Stimulated activated naive B cell treated with anti-CD40 and anti-IgM and Interleukin-4, amounts not matched to agents 10 μg/mL and 1 μg/mL and 100 μg/mL, for 72 hours (primary cell): Measurements from ENCODE around the gene MVK.

Experiments used
- ATAC-seq, 2 donors: fragments of 150-1000 bp; cut with Tn5 transposase; replicated peaks; 2 replicates each; pipeline ENCODE4 v1.10.0; 2021; ENCODE audit warnings: moderate library complexity in 1 of 2
- DNase-seq: peaks from one replicate; pipeline ENCODE4 v3.0.0; 2021
- H3K27ac Mint-ChIP-seq: one replicate; pipeline ENCODE4 v1.8.0; 2022; ENCODE audit warnings: mild to moderate bottlenecking, mixed read lengths
- H3K27me3 Mint-ChIP-seq, 2 donors: one replicate each; pipeline ENCODE4 v1.8.0; 2022; ENCODE audit warnings: mixed read lengths in 2 of 2
- H3K36me3 Mint-ChIP-seq, 2 donors: one replicate each; pipeline ENCODE4 v1.8.0; 2022; ENCODE audit warnings: mixed read lengths in 2 of 2, mild to moderate bottlenecking in 1 of 2
- H3K4me1 Mint-ChIP-seq, 2 donors: one replicate each; pipeline ENCODE4 v1.8.0; 2022; ENCODE audit warnings: mixed read lengths in 2 of 2, mild to moderate bottlenecking in 1 of 2
- H3K4me3 Mint-ChIP-seq, 2 donors: one replicate each; pipeline ENCODE4 v1.8.0; 2022; ENCODE audit warnings: mild to moderate bottlenecking in 2 of 2, mixed read lengths in 2 of 2, moderate library complexity in 1 of 2
- H3K9me3 Mint-ChIP-seq, 2 donors: one replicate each; pipeline ENCODE4 v1.8.0; 2022; ENCODE audit warnings: mixed read lengths in 2 of 2, mild to moderate bottlenecking in 1 of 2

The MVK gene

DNA sequence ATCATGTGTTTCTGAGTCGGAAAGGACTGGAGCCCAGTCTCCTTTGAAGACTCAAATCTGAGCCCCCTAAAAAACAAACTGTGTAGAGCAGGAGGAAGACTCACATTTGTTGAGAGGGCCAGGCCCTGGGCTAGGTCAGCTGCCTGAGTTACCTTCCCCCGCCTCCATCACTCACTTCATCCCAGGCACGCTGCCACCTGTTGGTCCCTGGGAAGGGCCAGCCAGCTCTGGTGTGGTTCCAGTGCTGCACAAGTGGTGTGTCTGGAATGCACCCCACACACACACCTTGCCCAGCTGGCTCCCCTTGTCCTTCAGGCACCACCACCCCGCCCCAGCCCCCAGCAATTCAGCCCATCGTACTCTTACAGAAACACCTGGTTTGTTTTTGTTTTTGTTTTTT is 9.0 kb downstream of the MVK start:
- H3K27ac Mint-ChIP-seq = no peak overlapping the region
- H3K36me3 Mint-ChIP-seq = peaks cover 49 to 67% of the 10 kb centered on the region in 2 donors
- no peak overlapping the region for H3K4me3 Mint-ChIP-seq
- H3K4me1 Mint-ChIP-seq = peaks cover 0 to 2% of the 10 kb centered on the region in 2 donors
- no peak for DNase-seq
- no peak for ATAC-seq
- H3K27me3 Mint-ChIP-seq = no peaks in the 10 kb centered on the region
- no peaks in the 10 kb centered on the region for H3K9me3 Mint-ChIP-seq

DNA sequence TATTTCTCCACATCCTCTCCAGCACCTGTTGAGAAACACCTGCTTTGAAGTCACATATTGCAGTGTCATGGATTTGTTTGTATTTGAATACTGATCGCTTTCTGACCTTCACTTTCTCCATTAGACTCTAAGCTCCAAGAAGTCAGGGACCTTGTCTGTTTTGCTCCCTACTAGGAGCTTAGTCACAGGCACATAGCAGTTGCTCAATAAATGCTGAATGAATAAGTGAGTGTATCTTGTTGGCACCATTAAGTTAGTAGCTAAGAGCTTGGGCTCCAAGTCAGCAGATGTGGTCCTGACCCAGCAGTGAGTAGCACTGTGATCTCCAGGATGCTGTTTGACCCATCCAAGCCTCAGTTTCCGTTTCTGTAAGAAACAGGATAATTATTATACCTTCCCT is 10.1 kb downstream of the MVK start:
- Mint-ChIP-seq H3K27me3 (no peaks in the 10 kb centered on the region), H3K36me3 (peaks cover 56 to 74% of the 10 kb centered on the region in 2 donors), H3K27ac (no peak overlapping the region), H3K9me3 (no peaks in the 10 kb centered on the region), H3K4me3 (no peak overlapping the region), H3K4me1 (peaks cover 0 to 2% of the 10 kb centered on the region in 2 donors)
- no peak for DNase-seq
- ATAC-seq = no peak

DNA sequence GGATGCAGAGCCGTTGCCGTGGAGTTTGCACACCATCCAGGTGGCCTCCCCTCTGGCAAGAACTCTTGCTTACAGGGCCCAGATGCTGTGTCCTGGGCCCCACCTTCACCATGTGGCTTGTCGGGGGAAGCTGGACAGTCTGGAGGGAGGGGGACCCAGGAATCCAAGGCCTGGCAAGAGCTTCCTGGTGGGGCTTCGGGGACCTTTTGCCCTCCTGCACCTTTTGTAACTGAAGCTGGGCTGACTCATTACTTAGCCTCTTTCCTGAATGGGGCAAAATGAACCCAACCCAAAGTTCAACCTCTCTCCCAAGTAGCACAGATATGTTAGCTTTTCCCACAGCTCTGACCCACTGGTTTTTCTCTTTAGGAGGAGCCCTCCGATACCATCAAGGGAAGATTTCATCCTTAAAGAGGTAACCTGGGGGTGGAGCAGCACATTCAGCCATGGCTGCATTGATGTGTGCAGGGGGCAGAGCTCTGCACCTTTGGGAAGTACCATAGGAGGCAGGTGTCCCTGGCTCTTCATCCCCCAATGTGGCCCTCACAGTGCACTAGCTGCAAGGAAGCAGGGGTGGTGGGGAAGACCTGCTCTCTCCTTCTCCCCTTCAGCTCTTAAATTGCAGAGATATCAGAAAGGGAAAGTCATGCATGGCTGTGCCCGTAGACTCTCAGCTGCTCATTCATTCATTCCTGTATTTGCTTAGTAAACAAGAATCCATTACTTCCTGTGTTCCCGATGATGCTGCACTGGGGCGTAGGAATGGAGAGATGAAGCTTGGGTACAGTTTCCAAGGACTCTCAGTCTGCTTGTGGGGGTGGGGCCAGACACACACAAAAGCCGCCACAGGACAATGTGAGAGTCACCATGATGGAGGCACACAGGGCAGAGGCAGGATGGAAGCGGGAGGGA is 13.0 kb downstream of the MVK start:
- DNase-seq (no peak), ATAC-seq (no peak)
- H3K27ac Mint-ChIP-seq = no peak overlapping the region
- no peak overlapping the region for H3K4me3 Mint-ChIP-seq
- peaks cover 57 to 75% of the 10 kb centered on the region in 2 donors for H3K36me3 Mint-ChIP-seq
- no peaks in the 10 kb centered on the region for H3K27me3 Mint-ChIP-seq
- peaks cover 0 to 2% of the 10 kb centered on the region in 2 donors for H3K4me1 Mint-ChIP-seq
- H3K9me3 Mint-ChIP-seq = no peaks in the 10 kb centered on the region

DNA sequence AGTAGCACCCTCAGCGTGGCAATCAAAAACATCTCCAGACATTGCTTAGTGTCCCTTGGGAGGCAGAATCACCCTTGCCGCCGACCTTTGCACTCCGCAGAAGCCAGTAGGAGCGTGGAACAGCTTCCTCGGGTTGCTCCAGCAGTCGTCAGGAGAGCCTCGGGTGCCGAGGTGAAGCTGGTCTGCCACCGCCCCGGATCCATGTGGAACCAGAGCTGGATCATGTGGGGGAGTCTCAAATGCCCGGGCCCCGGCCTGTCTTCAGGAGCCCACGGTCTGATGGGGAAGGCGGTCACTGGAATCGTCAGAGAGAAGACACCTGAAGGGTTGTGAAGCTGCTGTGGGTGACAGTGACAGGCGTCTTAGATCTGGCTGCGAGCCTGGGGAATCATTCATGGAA is 14.3 kb downstream of the MVK start:
- ATAC-seq = no peak
- Mint-ChIP-seq H3K27ac (peak overlapping the region; percentile 44), H3K27me3 (no peaks in the 10 kb centered on the region), H3K4me3 (no peak overlapping the region), H3K36me3 (peaks cover 57 to 72% of the 10 kb centered on the region in 2 donors), H3K4me1 (peaks cover 0 to 2% of the 10 kb centered on the region in 2 donors), H3K9me3 (no peaks in the 10 kb centered on the region)
- DNase-seq = no peak

DNA sequence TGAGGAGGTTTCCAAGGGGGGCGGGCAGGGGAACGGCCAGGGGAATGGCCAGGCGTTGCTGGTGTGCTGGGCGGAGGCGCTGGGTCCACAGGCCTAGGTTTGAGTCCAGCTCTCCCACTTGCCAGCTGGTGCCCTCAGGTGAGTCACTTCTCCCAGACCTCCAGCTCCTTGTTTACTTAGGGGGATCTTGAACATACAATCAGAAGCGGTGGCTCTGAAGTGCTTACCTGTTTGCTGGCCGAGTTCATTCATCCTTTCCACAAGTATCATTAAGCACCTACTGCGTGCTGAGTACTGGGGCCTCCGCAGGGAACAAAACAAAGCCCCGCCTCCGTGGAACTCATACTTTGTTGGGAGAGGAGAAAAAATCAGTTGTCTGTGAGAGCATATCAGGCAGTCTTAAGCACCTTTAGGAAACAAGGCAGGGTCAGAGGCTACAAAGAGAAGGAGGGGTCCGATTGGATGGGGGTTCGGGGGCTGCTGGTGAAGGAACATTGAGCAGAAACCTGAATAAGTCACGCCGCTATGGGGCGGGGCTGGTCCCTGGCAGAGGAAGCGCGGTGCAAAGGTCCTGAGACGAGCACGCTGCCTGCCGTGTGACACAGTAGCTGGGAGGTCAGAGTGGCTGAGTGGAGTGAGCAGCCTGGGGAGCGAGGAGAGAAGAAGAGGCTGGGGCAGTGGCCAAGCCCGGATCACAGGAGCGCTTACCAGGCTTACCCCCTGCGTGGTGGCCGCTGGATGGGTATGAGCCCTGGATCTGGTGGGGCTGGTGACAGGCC is 15.1 kb downstream of the MVK start:
- Mint-ChIP-seq H3K27me3 (no peaks in the 10 kb centered on the region), H3K4me3 (peak overlapping the region in 1 of 2 donors; percentile 14), H3K9me3 (no peaks in the 10 kb centered on the region), H3K27ac (no peak overlapping the region), H3K36me3 (peaks cover 60 to 74% of the 10 kb centered on the region in 2 donors), H3K4me1 (peaks cover 0 to 2% of the 10 kb centered on the region in 2 donors)
- ATAC-seq (no peak), DNase-seq (no peak)

DNA sequence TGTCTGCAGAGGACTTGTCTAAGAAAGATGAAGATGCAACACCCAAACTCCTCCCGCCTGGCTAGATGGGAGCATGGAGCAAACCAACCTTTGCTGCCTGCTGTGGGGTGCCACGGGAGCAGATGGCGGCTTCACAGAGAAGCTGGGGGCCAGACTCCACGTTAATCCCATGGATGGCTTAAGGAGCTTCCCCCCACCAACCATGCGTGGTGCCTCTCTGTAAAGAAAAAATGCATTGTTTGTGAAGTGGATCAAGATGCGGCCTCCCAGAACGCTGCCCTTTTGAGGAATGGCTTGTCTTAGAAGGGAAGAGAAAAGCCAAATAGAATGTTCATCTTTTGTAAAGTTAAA is 15.6 kb downstream of the MVK start:
- ATAC-seq = no peak
- H3K9me3 Mint-ChIP-seq = no peaks in the 10 kb centered on the region
- H3K27ac Mint-ChIP-seq = no peak overlapping the region
- DNase-seq = no peak
- peaks cover 61 to 76% of the 10 kb centered on the region in 2 donors for H3K36me3 Mint-ChIP-seq
- H3K4me1 Mint-ChIP-seq = peaks cover 0 to 2% of the 10 kb centered on the region in 2 donors
- no peak overlapping the region for H3K4me3 Mint-ChIP-seq
- no peaks in the 10 kb centered on the region for H3K27me3 Mint-ChIP-seq

DNA sequence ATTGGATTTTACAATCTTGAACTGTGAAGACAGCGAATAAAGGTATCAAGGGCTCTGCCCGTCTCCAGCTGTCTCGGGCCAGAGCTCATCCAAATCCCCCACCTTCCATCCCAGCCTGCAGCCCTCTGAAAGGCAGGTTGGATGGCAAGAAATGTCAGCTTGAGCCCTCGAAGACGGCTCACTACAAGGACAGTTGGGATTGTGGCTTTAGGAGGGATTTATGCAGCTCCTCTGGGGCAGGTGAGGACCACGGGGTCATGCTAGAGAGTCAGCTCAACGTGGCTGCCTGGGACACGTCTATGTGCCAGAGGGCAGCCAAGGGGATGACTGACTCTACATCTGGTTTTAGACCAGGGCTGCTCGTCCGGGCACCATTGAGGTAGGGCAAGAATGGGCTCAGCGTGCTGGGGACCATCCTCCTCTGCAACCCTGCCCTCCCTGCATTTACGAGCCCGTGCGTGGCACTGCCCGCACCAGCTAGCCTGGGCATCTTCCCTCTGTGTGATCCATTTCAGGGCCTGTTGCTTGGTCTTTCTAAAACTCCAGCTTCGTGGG is 16.2 kb downstream of the MVK start:
- Mint-ChIP-seq H3K27ac (no peak overlapping the region), H3K27me3 (no peaks in the 10 kb centered on the region), H3K4me3 (no peak overlapping the region), H3K36me3 (peaks cover 61 to 81% of the 10 kb centered on the region in 2 donors), H3K4me1 (peaks cover 2 to 4% of the 10 kb centered on the region in 2 donors), H3K9me3 (no peaks in the 10 kb centered on the region)
- no peak for DNase-seq
- ATAC-seq = no peak

DNA sequence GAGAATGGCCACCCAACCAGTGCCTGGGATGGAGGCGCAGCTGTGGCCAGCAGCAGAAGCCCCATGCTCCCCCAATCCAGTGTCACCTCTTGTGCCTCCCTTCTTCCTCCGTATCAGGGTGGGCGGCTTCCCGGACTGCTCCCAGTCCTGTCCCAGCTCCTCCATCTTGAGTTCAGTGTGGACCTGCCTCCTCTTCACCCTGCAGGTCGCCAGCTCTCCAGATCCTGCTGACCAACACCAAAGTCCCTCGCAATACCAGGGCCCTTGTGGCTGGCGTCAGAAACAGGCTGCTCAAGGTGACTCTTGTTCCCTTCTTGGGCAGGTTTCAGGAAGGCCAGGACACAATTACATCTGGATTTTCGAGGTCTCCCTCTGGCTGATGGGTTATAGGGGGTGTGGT is 17.0 kb downstream of the MVK start:
- H3K4me1 Mint-ChIP-seq = peaks cover 0 to 12% of the 10 kb centered on the region in 2 donors
- no peak overlapping the region for H3K4me3 Mint-ChIP-seq
- no peak for ATAC-seq
- no peaks in the 10 kb centered on the region for H3K9me3 Mint-ChIP-seq
- H3K27me3 Mint-ChIP-seq = no peaks in the 10 kb centered on the region
- no peak for DNase-seq
- peaks cover 58 to 76% of the 10 kb centered on the region in 2 donors for H3K36me3 Mint-ChIP-seq
- H3K27ac Mint-ChIP-seq = no peak overlapping the region

DNA sequence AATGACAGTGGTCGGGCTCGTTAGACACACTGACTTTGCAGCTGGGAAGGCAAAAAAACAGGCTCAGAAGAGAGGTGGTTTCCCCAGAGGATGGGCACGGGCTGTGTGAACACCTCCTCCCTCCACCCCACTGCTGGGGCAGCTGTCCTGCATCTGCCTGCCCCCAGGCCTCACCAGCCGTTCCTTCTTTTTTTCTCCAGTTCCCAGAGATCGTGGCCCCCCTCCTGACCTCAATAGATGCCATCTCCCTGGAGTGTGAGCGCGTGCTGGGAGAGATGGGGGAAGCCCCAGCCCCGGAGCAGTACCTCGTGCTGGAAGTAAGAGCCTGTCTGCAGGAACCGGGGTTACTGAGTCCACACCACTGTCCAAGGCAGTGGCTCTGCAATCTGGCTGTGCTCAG is 17.4 kb downstream of the MVK start:
- ATAC-seq = no peak
- no peak overlapping the region for H3K4me3 Mint-ChIP-seq
- no peak overlapping the region for H3K27ac Mint-ChIP-seq
- no peaks in the 10 kb centered on the region for H3K27me3 Mint-ChIP-seq
- no peaks in the 10 kb centered on the region for H3K9me3 Mint-ChIP-seq
- peaks cover 60 to 72% of the 10 kb centered on the region in 2 donors for H3K36me3 Mint-ChIP-seq
- H3K4me1 Mint-ChIP-seq = peaks cover 3 to 14% of the 10 kb centered on the region in 2 donors
- no peak for DNase-seq

DNA sequence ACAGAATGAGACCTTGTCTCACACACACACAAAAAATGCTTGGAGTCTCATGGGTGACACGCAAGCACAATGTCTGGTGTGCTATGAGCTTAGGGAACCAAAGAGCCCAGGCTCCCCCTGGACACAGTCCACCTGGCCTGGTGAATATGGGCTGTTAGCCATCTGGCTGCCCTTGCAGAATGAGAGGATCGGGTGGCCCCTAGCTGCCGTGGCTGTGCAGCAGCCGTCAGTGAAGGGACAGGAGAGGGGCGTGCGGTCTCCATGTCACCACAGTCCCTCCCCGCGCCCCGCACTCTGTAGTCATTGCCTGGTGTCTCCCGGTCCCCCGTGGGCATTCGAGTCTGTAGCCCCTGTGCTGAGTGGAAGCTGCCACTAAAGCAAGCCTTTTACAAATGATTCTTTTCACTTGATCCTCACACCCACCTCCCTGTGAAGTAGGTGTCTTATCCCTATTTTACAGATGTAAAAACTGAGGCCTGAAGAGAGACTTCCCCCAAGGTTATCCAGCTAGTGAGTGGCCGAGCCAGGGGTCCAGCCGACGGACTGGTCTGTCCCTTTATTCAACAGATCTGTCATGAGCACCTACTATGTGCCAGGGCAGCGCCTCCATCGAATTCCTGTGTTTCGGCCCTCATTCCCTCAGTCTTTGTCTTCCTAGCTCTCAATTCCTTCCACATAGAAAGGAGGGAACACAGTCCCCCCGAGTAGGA is 18.8 kb downstream of the MVK start:
- Mint-ChIP-seq H3K4me3 (no peak overlapping the region), H3K27ac (no peak overlapping the region), H3K36me3 (peaks cover 54 to 65% of the 10 kb centered on the region in 2 donors), H3K4me1 (peaks cover 7 to 21% of the 10 kb centered on the region in 2 donors), H3K9me3 (no peaks in the 10 kb centered on the region), H3K27me3 (no peaks in the 10 kb centered on the region)
- ATAC-seq (no peak), DNase-seq (no peak)

DNA sequence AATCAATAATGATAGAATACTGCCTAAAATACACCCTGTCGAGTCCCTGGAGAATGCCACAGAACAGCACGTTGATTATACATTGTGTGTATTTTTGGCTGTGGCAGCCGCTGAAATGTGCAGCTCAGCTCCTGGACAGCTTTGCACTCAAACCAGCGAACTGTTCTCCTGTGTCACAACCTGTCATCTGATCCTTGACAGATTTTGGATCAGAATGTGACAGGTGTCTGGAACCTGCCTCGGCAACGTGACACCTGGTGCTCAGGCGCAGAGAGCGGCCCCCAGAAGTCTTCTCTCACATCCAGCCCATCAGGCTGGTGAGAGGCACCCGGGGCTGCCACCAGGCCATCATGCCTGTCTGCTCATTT is 19.3 kb downstream of the MVK start:
- H3K4me1 Mint-ChIP-seq = peaks cover 9 to 26% of the 10 kb centered on the region in 2 donors
- H3K4me3 Mint-ChIP-seq = no peak overlapping the region
- H3K36me3 Mint-ChIP-seq = peaks cover 52 to 59% of the 10 kb centered on the region in 2 donors
- DNase-seq = no peak
- H3K27me3 Mint-ChIP-seq = no peaks in the 10 kb centered on the region
- no peak overlapping the region for H3K27ac Mint-ChIP-seq
- H3K9me3 Mint-ChIP-seq = no peaks in the 10 kb centered on the region
- ATAC-seq = no peak

DNA sequence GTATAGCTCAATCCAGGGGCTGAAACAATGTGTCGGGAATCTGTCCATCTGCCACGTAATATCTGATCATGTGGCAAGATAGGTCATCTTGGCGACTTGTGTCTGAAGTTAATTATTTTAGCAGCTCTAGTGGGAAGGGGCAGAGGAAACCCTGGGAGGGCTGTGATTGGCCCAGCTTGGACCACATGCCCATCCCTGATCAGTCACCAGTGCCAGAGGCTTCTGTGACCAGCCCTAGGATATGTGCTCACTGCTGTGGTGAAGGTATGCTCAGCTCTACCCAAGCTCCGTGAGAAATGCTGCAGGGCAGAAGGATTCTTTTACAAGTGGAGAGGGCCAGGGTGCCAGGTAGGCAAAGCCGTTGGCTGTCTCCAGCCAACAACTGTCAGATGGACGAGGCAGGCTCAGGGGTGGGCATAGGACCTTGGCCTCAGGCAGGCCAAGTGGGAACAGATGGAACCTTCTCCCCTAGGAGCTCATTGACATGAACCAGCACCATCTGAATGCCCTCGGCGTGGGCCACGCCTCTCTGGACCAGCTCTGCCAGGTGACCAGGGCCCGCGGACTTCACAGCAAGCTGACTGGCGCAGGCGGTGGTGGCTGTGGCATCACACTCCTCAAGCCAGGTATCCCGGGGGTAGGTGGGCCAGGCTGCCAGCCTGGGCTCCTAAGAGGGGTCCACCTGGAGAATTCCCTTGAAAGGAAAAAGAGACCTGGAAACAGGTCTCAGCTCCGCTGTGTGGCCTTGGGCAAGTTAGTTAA is 21.1 kb downstream of the MVK start:
- Mint-ChIP-seq H3K27me3 (no peaks in the 10 kb centered on the region), H3K4me1 (peaks cover 11 to 30% of the 10 kb centered on the region in 2 donors), H3K4me3 (no peak overlapping the region), H3K9me3 (no peaks in the 10 kb centered on the region), H3K36me3 (peaks cover 38 to 45% of the 10 kb centered on the region in 2 donors), H3K27ac (no peak overlapping the region)
- DNase-seq (no peak), ATAC-seq (no peak)

DNA sequence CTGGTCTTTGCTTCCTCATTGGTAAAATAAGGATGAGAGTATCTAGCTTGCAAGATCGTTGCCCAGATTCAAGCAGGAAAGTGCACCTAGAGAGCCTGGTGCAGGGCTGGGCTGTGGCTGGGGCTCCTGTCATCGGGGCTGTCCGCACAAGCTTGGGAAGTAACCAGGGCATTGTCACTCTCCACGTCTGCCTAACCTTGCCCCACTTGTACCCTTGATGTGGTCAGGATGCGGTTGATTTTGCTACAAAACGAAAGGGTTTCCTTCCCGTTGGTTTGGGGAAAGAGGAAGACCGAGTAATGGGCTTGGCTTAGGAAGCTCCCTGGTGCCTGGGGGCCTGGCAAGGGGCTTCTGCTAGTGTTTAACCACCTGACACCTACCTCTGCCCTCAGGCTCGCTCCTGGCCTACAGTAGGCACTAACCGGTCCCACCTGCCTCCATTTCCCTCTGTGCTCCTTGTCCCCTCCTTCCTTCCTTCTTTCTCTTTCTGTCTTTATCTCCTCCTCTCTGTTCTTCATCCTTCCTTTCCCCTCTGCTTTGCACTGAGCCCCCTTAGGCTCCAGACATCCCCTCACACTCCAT is 21.8 kb downstream of the MVK start:
- Mint-ChIP-seq H3K27me3 (no peaks in the 10 kb centered on the region), H3K36me3 (peaks cover 33 to 40% of the 10 kb centered on the region in 2 donors), H3K27ac (no peak overlapping the region), H3K9me3 (no peaks in the 10 kb centered on the region), H3K4me3 (no peak overlapping the region), H3K4me1 (peaks cover 11 to 30% of the 10 kb centered on the region in 2 donors)
- ATAC-seq (peak; percentile 50 to 80), DNase-seq (no peak)
